ENCODE results near the gene ATPAF2. TPM values are rescaled to one million over a fixed set of nuclear protein-coding genes. Genes with fewer than 3 reads are reported as not detected.

The ATPAF2 gene
- total and polyA plus RNA-seq, 2 donors (not counting 3 experiments of a cell fraction or from before 2014, with no cell fraction given): 23.2 to 35.7 TPM

DNA sequence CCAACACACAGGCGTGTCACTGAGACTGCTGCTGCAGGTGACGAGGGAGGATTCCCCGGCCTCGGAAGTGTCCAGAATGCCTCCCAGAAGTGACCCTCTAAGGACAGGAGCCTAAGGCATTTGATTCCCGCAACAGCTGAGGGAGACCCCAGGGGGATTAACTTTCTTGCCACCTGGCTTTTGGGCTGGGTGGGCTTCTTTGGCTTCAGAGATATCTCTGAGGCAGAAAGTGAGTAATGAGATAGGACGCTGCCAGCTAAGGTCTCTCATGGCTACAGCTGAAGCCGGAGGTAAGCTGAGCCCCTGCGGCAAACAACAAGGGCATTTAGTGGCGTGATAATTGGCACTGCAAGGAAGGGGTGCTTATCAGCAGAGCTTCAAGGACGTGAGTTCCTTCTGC, 49.4 kb downstream of the ATPAF2 start:
- Histone ChIP-seq H3K79me2 (ENCODE audit: control insufficient read depth, insufficient read depth, low read length) (no peaks in the 10 kb centered on the region), H2AFZ (ENCODE audit: low read depth, low read length) (no peak overlapping the region), H3K27ac (ENCODE audit: insufficient read depth, low read depth, low read length) (no peak overlapping the region), H3K4me2 (ENCODE audit: insufficient read depth, low read length) (no peak overlapping the region), H3K27me3 (ENCODE audit: control insufficient read depth in 2 of 2, insufficient read depth in 2 of 2, low read length in 2 of 2) (no peaks in the 10 kb centered on the region), H3K4me1 (ENCODE audit: control insufficient read depth, extremely low read depth, insufficient read depth, low read length) (no peaks in the 10 kb centered on the region), H3K4me3 (replicated peaks in 1 of 3; ENCODE audit: insufficient read depth in 1 of 3, low read depth in 1 of 3, low read length in 3 of 3) (no peak overlapping the region), H3K9me1 (replicated peaks; ENCODE audit: control insufficient read depth, extremely low read depth, insufficient read depth, low read length) (no peaks in the 10 kb centered on the region), H3K9me3 (replicated peaks; ENCODE audit: control insufficient read depth, insufficient read depth, low read length) (no peaks in the 10 kb centered on the region), H3K9ac (replicated peaks; ENCODE audit: extremely low read depth, insufficient read depth, low read length) (no peak overlapping the region), H4K20me1 (replicated peaks; ENCODE audit: control insufficient read depth, extremely low read depth, insufficient read depth, low read length) (no peaks in the 10 kb centered on the region), H3K36me3 (ENCODE audit: control insufficient read depth in 2 of 2, extremely low read depth in 1 of 2, insufficient read depth in 2 of 2, low read length in 2 of 2) (no peaks in the 10 kb centered on the region)
- TF ChIP-seq MYC (IDR thresholded peaks at IDR 0.05; ENCODE audit: low read depth, low read length): no peak
- TF ChIP-seq, protein P1, sequence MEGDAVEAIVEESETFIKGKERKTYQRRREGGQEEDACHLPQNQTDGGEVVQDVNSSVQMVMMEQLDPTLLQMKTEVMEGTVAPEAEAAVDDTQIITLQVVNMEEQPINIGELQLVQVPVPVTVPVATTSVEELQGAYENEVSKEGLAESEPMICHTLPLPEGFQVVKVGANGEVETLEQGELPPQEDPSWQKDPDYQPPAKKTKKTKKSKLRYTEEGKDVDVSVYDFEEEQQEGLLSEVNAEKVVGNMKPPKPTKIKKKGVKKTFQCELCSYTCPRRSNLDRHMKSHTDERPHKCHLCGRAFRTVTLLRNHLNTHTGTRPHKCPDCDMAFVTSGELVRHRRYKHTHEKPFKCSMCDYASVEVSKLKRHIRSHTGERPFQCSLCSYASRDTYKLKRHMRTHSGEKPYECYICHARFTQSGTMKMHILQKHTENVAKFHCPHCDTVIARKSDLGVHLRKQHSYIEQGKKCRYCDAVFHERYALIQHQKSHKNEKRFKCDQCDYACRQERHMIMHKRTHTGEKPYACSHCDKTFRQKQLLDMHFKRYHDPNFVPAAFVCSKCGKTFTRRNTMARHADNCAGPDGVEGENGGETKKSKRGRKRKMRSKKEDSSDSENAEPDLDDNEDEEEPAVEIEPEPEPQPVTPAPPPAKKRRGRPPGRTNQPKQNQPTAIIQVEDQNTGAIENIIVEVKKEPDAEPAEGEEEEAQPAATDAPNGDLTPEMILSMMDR (IDR thresholded peaks at IDR 0.05; ENCODE audit: extremely low read depth in 1 of 2, insufficient read depth in 1 of 2, low read depth in 1 of 2, low read length in 2 of 2): no peak
- TF ChIP-seq POLR2A (IDR thresholded peaks at IDR 0.05; ENCODE audit: low read depth, low read length): no peak
- TF ChIP-seq, protein P2, sequence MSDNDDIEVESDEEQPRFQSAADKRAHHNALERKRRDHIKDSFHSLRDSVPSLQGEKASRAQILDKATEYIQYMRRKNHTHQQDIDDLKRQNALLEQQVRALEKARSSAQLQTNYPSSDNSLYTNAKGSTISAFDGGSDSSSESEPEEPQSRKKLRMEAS (IDR thresholded peaks at IDR 0.05; ENCODE audit: insufficient read depth, insufficient read length): no peak
- no peak for TF ChIP-seq FOS (IDR thresholded peaks at IDR 0.05; ENCODE audit: borderline replicate concordance, insufficient read depth, low read length)
- no peak for TF ChIP-seq EZH2 (IDR thresholded peaks at IDR 0.05; ENCODE audit: borderline replicate concordance, low read depth, low read length, severe bottlenecking)
- TF ChIP-seq POLR2AphosphoS5 (IDR thresholded peaks at IDR 0.05; ENCODE audit: insufficient read depth, low read depth, low read length): no peak
- TF ChIP-seq GATA2 (IDR thresholded peaks at IDR 0.05; ENCODE audit: insufficient read depth, insufficient read length, low read depth, low read length): no peak
- no peak for TF ChIP-seq JUN (IDR thresholded peaks at IDR 0.05; ENCODE audit: borderline replicate concordance, insufficient read depth, insufficient read length, low read depth)
- DNase-seq (ENCODE audit: low read depth, low spot score) (no peak), FAIRE-seq (no peak)
- CTCF ChIA-PET: no interaction called here
- BruUV-seq (replicated peaks): no TSS peak
- dilution Hi-C loops (cut with MboI; ENCODE audit: extremely low pct_ligation_motif_present, low sequenced_read_pairs) (no loop called here), intact Hi-C loops (cut with micrococcal nuclease) (no loop called here)
- POLR2A ChIA-PET: no interaction called here

Data from endothelial cell of umbilical vein (primary cell).